Measurements from ENCODE around the gene UTP3. TPM values are rescaled to one million over a fixed set of nuclear protein-coding genes. Genes with fewer than 3 reads are reported as not detected.

The UTP3 gene
- total and polyA plus RNA-seq, 9 of the 15 experiments (the other 6 are each of a cell fraction or from before 2014, with no cell fraction given) = 11.9 to 69.3 (median 34.0) TPM

DNA sequence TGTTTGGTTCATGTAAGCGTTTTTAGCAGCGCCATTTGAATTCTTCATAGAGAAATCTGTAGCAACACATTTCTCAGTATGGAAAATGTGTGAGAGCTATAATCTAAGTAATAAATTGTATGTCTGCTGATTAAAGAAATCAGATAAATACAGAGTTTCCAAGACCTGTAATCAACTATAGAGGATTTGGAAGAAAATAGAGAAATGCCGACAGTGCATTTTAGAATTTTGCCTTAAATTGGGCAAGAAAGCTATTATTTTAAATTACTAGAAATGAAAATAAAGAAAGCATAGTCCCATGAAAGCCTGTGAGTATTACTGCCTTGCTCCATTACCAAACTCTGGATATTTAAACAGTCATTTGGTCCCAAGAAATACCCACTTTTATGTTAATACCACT is 36.1 kb downstream of the UTP3 start:
- no TSS peak for BruUV-seq (replicated peaks)
- POLR2A ChIA-PET = interaction anchor here (2.9 kb wide), 1 partner anchor 11 kb away, joined by 18 read pairs; no protein-coding TSS in a partner anchor
- ATAC-seq (no peak), DNase-seq (ENCODE audit: extremely low read depth in 1 of 4, low spot score in 3 of 4) (no peak), FAIRE-seq (no peak)
- no peaks in the 10 kb centered on the region for H3K27me3 ChIP-seq (ENCODE audit: control insufficient read depth in 2 of 2, insufficient read depth in 2 of 2, low read length in 2 of 2)
- H3K4me2 ChIP-seq (ENCODE audit: insufficient read depth, low read length) = no peak overlapping the region
- no peak overlapping the region for H2AFZ ChIP-seq (ENCODE audit: low read depth, low read length)
- WGBS (ENCODE audit: insufficient coverage, low coverage, missing lambda C conversion rate) = 98% methylated on average over 3 of the region's 3 CpGs
- in situ Hi-C loops (cut with MboI) = no loop called here
- TF ChIP-seq MAFK (IDR thresholded peaks at IDR 0.05; ENCODE audit: low read length) (peak; percentile 96), DIDO1 (tag; IDR thresholded peaks at IDR 0.05; ENCODE audit: low read depth) (no peak), MAFF (IDR thresholded peaks at IDR 0.05; ENCODE audit: low read length) (peak; percentile 95), CXXC5 (CRISPR knock-in tag; IDR thresholded peaks at IDR 0.05) (no peak), ZBTB11 (CRISPR knock-in tag; IDR thresholded peaks at IDR 0.05) (no peak), SMARCA4 (IDR thresholded peaks at IDR 0.05) (no peak), C11orf30 (IDR thresholded peaks at IDR 0.05; ENCODE audit: low read depth) (peak; percentile 85), ZNF316 (IDR thresholded peaks at IDR 0.05) (peak; percentile 92), MAFG (tag; conservative IDR thresholded peaks at IDR 0.05) (peak; percentile 76)
- no peaks in the 10 kb centered on the region for H3K9me3 ChIP-seq (replicated peaks; ENCODE audit: control insufficient read depth, insufficient read depth, low read depth, low read length)
- H3K9me1 ChIP-seq (ENCODE audit: control insufficient read depth, insufficient read depth, low read length) = no peaks in the 10 kb centered on the region
- no peaks in the 10 kb centered on the region for H3K79me2 ChIP-seq (ENCODE audit: control insufficient read depth, insufficient read depth, low read length)
- no peaks in the 10 kb centered on the region for H4K20me1 ChIP-seq (replicated peaks; ENCODE audit: control insufficient read depth, insufficient read depth, low read length)
- H3K9ac ChIP-seq (ENCODE audit: insufficient read depth in 1 of 2, low read depth in 2 of 2, low read length in 2 of 2) = no peak overlapping the region
- peaks cover 0 to 17% of the 10 kb centered on the region in 2 experiments; a peak in 3 of 5 replicates for H3K4me1 ChIP-seq (replicated peaks in 1 of 2; ENCODE audit: control insufficient read depth in 2 of 2, insufficient read depth in 2 of 2, low read length in 2 of 2)
- H3K36me3 ChIP-seq (ENCODE audit: control insufficient read depth, insufficient read depth, low read length) = no peaks in the 10 kb centered on the region; the same call in 2 of the 3 replicates
- no peak overlapping the region for H3K27ac ChIP-seq (ENCODE audit: extremely low read depth, low read depth, low read length)
- CTCF ChIA-PET (ENCODE audit: low intra/inter-chr PET ratio) = no interaction called here
- intact Hi-C loops (cut with micrococcal nuclease) = no loop called here
- no peak overlapping the region for H3K4me3 ChIP-seq

All from K562 (cell line).